ENCODE results near the gene LAMC1.

The LAMC1 gene

GRCh38 chr1:183080406-183080805, 57.2 kb downstream of the LAMC1 start:
- no peak for DNase-seq (ENCODE audit: low read depth in 2 of 2)

DNA sequence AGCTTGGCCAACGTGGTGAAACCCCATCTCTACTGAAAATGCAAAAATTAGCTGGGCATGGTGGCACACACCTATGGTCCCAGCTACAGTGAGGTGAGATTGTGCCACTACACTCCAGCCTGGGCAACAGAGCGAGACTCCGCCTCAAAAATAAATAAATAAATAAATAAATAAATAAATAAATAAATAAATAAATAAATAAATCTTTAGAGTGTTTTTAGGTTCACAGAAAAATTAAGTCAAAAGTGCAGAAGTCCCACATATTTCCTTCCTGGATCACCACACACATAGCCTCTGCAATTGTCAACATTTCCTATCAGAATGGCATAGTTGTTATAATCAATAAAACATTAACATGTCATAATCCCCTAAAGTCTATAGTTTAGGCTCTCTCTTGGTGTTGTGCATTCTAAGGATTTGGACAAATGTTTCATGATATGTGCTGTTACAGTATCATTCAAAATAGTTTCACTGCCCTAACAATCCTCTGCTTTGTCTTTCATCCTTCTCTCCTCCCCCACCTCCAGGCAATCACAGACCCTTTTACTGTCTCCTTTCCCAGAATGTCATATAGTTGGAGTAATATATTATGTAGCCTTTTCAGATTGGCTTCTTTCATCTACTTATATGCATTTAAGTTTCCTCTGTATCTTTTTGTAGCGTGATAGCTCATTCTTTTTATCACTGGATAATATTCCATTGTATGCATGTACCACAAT, 58.3 kb downstream of the LAMC1 start:
- no peak for DNase-seq (ENCODE audit: low read depth in 2 of 2)

DNA sequence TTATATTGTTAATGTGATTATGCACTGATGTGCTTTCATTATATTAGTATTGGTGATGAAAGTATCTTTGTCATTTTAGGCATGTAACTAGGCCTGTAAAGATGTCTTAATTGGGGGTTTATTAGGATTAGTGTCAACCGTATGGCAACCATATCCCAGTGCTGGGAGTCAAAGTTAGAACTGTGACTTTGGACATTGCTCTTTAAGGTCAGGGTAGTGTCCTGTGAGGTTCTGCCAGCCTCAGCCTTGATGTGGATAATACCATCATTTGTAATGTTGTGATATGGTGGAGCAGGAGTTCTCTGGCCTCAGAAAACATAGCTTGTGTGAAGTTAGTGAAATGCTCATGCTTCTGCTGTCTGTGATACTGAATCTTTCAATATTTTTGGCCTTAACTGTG, 59.4 kb downstream of the LAMC1 start:
- DNase-seq (ENCODE audit: low read depth in 2 of 2) = no peak

GRCh38 chr1:183087001-183087400, 63.8 kb downstream of the LAMC1 start:
- no peak for DNase-seq (ENCODE audit: low read depth in 2 of 2)

DNA sequence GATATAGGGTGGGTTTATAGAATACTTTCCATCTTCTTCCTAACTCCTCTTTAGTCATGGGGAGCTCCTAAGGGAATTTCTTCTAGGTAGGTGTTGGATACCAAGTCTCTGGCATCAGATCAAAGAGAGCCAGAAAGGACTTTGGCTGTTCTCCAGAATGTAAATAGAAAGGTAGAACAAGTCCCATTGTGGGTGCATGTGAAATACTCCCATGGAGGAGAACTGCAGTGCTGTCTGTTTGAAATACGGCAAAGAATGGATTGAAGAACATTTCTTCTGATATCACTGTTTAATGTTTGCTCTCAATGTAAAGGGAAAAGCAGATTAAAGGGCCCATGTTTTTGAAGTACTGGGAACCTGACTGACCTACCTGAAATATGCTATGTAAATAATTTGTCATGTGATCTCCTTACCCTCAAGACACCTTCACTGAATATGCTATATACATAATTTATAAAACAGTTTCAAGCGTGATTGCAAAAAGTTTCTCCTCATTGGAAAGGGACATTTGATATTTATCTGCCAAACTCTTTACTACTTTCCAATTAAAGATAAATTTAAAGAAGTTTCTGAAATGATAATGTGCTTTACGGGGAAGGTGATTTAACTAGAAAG, 65.9 kb downstream of the LAMC1 start:
- DNase-seq (ENCODE audit: low read depth in 2 of 2) = no peak

DNA sequence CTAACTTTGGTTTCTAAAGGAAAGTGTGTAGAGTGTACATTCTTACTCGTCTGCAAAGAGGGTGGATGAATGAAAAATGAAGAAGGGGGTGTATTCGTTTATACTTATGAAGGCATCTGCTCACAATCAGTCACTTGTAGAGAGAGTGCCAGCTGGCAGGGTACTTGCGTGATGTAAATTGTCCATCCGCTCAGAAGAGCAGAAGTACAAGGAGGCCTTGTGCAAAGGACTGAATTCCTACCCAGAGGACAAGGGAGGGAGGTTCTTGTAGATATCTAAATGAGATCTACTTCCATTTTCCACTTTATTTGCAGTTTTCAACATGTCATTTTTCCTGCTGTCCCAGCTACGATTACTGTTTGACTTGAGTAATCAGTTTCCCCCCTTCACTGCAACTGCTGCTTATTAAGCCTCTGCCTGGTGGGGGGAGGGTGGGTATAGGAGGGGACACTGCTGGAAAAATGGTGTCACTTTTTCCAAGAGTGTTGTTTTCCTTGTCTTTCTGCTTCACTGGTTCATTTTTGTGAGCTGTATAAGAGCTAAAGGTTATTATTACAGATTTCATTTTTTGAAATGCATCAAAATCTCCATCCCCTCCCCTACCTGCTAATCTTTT, 67.3 kb downstream of the LAMC1 start:
- no peak for DNase-seq (ENCODE audit: low read depth in 2 of 2)

DNA sequence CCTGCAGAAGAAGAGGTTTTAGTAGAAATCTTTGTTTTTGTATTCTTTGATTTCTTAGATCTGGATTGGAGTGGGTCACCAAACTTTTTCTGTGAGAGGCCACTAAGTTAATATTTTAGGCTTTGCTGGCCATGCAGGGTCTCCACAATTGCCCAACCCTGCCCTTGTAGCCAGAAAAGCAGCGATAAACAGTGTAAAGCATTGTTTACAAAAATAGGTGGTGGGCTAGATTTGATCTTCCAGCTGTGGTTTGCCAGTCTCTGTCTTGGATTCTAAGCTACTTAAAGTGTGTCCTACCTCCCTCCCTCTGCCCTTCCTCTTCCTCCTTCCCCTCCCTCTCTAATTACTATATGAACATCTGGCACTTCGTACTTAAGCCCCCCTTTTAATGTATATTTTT, 68.0 kb downstream of the LAMC1 start:
- no peak for DNase-seq (ENCODE audit: low read depth in 2 of 2)

- DNase-seq (ENCODE audit: low read depth in 2 of 2) = no peak
Observed at GRCh38 chr1:183092350-183092749, 69.1 kb downstream of the LAMC1 start.

- no peak for DNase-seq (ENCODE audit: low read depth in 2 of 2)
Observed at GRCh38 chr1:183093066-183093668, 69.9 kb downstream of the LAMC1 start.

GRCh38 chr1:183093786-183094298, 70.6 kb downstream of the LAMC1 start:
- DNase-seq (ENCODE audit: low read depth in 2 of 2) = no peak

- no peak for DNase-seq (ENCODE audit: low read depth in 2 of 2)
Observed at GRCh38 chr1:183094351-183094750, 71.1 kb downstream of the LAMC1 start.

DNA sequence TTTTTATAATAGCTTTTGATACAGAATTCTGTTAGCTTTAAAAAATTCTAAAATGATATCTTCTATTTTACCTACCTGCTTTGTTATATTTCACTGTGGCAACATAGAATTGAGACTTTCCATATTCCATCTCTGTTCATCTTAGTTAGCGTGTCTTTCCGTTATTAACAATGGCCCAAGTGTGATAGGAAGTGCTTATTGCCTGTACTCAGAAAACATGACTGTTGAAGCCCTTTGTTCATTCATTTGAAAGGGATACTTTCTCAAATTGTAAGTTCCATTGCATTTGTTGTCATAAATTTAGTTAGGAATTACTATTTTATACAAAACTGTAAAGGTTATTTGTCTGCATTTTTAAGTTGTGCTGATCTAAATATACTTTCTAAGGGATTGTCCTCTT, 73.1 kb downstream of the LAMC1 start:
- DNase-seq (ENCODE audit: low read depth in 2 of 2) = no peak

DNA sequence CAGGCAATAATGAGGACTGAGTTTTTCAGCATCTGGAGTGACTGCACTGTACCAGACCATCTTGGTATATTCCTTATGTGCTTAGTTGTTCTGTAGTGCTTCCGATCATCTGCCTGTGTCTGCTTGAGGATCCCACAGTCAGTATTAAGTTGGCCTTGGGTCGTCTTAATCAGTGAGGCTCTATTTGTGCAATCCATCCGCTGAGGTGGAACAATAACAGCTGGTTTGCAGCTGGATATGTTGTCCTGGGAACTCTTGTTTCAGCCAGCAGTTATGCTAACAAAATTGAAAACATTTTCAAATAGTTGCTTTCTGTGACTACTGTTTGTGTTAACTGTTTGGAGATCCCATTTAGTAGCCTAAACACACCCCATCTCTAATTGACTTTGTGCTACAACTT, 73.7 kb downstream of the LAMC1 start:
- no peak for DNase-seq (ENCODE audit: low read depth in 2 of 2)

DNA sequence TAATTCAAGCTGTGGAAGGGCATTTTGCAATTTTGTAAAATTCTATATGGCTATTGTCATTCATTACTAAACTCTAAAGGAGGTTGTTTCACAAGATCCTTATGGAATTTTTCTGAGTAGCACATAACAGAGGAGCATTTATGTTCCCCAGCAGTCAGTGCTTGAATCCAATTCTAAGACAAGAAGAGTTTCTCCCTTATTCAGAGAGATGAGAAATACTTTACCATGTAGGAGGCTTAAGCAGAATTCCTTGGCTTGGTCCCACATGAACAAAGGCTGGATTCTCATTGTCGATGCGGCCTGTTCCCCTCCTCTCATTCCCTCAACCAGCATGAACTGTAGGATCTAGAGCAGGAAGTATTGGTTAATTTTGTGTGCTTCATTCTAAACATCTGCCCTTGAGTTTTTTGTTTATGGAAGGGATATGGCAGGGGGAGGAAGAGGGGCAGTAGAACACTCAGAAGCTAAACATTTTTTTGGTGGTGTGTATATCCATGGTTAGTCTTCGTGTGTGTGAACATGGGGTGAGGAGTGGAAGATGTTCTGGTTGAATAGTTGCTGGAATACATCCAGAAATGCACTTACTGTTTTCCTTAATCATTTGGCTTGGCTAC, 74.3 kb downstream of the LAMC1 start:
- DNase-seq (ENCODE audit: low read depth in 2 of 2) = no peak

- DNase-seq (ENCODE audit: low read depth in 2 of 2) = no peak
Observed at GRCh38 chr1:183098317-183098716, 75.1 kb downstream of the LAMC1 start.

DNA sequence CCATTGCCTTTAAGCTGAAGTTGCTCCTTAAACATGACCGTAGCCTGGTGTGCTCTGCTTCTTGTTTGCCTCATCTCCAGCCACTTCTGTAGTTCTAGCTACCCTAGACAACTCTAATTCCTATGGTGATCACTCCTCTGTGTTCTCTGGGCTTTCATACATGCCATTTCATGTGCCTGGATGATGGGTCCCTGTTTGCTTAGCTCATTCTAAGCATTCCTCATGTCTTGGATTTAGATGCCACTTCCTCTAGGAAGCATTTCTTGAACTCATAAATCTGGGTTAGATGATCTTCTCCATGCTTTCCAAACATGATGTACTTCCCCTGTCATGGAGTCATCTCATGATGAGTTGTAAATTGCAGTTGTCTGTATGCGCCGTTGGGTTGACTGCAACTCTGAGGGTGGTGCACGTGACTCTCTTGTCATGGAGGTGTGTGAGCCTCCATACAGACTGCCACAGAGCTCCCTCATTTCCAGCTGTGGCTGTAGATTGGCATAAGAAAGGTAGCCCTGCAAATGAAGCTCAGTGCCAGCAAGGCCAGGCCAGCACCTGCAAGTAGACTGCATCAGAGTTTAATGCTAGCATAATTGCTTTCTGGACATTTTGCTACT, 77.2 kb downstream of the LAMC1 start:
- DNase-seq (ENCODE audit: low read depth in 2 of 2) = no peak

DNA sequence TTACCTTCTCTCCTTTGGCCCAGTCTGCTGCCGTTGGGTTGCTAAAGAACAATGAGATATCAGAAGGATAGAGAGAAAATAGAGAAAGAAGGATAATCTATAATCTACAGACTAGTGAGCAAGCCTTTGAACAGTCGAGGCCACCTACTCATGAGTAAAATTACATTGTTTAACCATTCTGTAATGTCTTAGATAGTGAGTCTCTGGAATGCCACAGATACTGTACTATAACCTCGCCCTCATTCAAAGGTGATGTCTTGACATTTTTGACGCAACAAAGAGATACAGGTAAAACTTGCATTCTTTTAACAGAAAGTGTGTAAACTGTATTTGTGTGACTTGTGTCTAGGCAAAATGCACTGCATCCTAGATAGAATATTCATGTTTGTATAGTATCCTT, 77.9 kb downstream of the LAMC1 start:
- no peak for DNase-seq (ENCODE audit: low read depth in 2 of 2)

- DNase-seq (ENCODE audit: low read depth in 2 of 2) = no peak
Observed at GRCh38 chr1:183101841-183102276, 78.6 kb downstream of the LAMC1 start.

DNA sequence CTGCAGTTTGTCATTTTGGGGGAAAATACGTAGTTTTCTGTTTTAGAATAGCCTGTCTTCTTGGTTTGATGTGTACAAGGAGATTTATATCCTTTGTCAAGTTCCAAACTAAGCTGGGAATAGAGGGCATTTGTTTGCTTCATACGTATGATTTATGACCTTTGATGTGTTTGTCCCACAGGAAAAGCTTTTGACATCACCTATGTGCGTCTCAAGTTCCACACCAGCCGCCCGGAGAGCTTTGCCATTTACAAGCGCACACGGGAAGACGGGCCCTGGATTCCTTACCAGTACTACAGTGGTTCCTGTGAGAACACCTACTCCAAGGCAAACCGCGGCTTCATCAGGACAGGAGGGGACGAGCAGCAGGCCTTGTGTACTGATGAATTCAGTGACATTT, 79.9 kb downstream of the LAMC1 start:
- DNase-seq (ENCODE audit: low read depth in 2 of 2) = no peak

DNA sequence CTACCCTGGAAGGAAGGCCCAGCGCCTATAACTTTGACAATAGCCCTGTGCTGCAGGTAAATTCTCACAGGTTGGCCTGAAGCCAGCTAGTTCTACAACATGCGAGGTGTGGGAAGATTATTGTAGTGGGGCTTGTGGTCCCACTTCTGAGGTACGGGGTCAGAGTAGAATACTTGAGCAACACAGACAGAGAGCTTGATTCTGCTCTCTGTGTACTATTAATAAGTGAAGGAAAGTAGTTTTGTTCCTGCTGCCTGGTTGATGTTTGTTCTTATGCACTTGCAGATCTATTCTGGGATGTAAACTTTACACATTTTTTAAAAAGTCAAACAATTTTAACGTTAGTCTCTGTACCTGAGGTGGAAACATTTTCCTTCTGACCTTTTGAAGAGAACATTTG, 80.4 kb downstream of the LAMC1 start:
- DNase-seq (ENCODE audit: low read depth in 2 of 2) = no peak

- DNase-seq (ENCODE audit: low read depth in 2 of 2) = no peak
Observed at GRCh38 chr1:183105449-183105848, 82.2 kb downstream of the LAMC1 start.

GRCh38 chr1:183106166-183106565, 82.9 kb downstream of the LAMC1 start:
- DNase-seq (ENCODE audit: low read depth in 2 of 2) = no peak

Measured in stimulated activated CD8-positive, alpha-beta memory T cell treated with anti-CD3 and anti-CD28 coated beads, Interleukin-2, amount 100 ng/mL, for 48 hours (primary cell).